Endodermal cell (in vitro differentiated cells): Measurements from ENCODE around the gene IPO11. TPM values are rescaled to one million over a fixed set of nuclear protein-coding genes. Genes with fewer than 3 reads are reported as not detected.

Experiments used
- DNase-seq: peaks from one replicate; pipeline ENCODE4 v3.0.0-alpha.2; 2017
- H3K27ac ChIP-seq: 2 replicates; pipeline ENCODE4 v1.5.1; 2013; ENCODE audit warnings: mild to moderate bottlenecking, low read depth, low read length, moderate library complexity
- H3K27me3 ChIP-seq: 2 replicates; pipeline ENCODE4 v1.6.1; 2013; ENCODE audit warnings: mild to moderate bottlenecking, low read length, moderate library complexity; ENCODE audit not compliant: insufficient read depth, control insufficient read depth, poor library complexity, severe bottlenecking
- H3K36me3 ChIP-seq: 2 replicates; pipeline ENCODE4 v1.7.0; 2013; ENCODE audit warnings: mild to moderate bottlenecking, low read length, moderate library complexity; ENCODE audit not compliant: control insufficient read depth, insufficient read depth
- H3K4me1 ChIP-seq: one replicate; pipeline ENCODE4 v1.7.0; 2013; ENCODE audit warnings: low read length; ENCODE audit not compliant: control insufficient read depth, insufficient read depth
- H3K4me3 ChIP-seq: 2 replicates; pipeline ENCODE4 v1.5.1; 2013; ENCODE audit warnings: mild to moderate bottlenecking, low read length, moderate library complexity
- H3K9ac ChIP-seq: 2 replicates; pipeline ENCODE4 v1.6.1; 2013; ENCODE audit warnings: mild to moderate bottlenecking, low read length, moderate library complexity; ENCODE audit not compliant: poor library complexity, severe bottlenecking; ENCODE audit errors: extremely low read depth
- H3K9me3 ChIP-seq: 2 replicates; pipeline ENCODE4 v1.6.1; 2013; ENCODE audit warnings: mild to moderate bottlenecking, low read length, moderate library complexity; ENCODE audit not compliant: control insufficient read depth
- H3K27ac Mint-ChIP-seq: 2 replicates; pipeline ENCODE4 v1.8.0; 2020; ENCODE audit warnings: mixed read lengths
- H3K27me3 Mint-ChIP-seq: 2 replicates; pipeline ENCODE4 v1.8.0; 2021; ENCODE audit warnings: mild to moderate bottlenecking, mixed read lengths; ENCODE audit not compliant: insufficient read depth
- H3K36me3 Mint-ChIP-seq: 2 replicates; pipeline ENCODE4 v1.8.0; 2020; ENCODE audit warnings: low read depth, mixed read lengths
- H3K4me1 Mint-ChIP-seq: 2 replicates; pipeline ENCODE4 v1.8.0; 2020; ENCODE audit warnings: mixed read lengths
- H3K4me3 Mint-ChIP-seq: 2 replicates; pipeline ENCODE4 v1.8.0; 2020; ENCODE audit warnings: mild to moderate bottlenecking, moderate library complexity, mixed read lengths
- H3K9me3 Mint-ChIP-seq: 2 replicates; pipeline ENCODE4 v1.8.0; 2020; ENCODE audit warnings: mild to moderate bottlenecking, mixed read lengths
- WGBS, 2 experiments: methylation state at CpG; one replicate each; pipeline versions ENCODE4 v1.1.5 to v1.1.7; 2013; ENCODE audit warnings: missing lambda C conversion rate in 2 of 2, mixed read lengths in 1 of 2; ENCODE audit not compliant: insufficient coverage in 1 of 2, insufficient read length in 1 of 2; 5-methylcytosine and 5-hydroxymethylcytosine counted together
- total RNA-seq, 2 donors: library from RNA; stranded (reverse); fragmentation: NEBNext Ultra II Directional in 1 of 2; extraction: Animal tissue kit (Norgen Biotek cat#: 25700) in 1 of 2; gene quantifications; 2 replicates in 1 of 2; 3 replicates in 1 of 2; pipeline ENCODE4 v1.2.1, GENCODE V29; 2021
- TF ChIP-seq, protein P1 (sequence below): fragments of 200-600 bp; sonication (generic); conservative IDR thresholded peaks from 2 replicates; pipeline ENCODE4 v1.5.0; 2021; ENCODE audit warnings: antibody characterized with exemption, mild to moderate bottlenecking

IPO11 gene
- total RNA-seq, 2 donors from 2014 or later = 51.6 to 55.8 TPM

DNA sequence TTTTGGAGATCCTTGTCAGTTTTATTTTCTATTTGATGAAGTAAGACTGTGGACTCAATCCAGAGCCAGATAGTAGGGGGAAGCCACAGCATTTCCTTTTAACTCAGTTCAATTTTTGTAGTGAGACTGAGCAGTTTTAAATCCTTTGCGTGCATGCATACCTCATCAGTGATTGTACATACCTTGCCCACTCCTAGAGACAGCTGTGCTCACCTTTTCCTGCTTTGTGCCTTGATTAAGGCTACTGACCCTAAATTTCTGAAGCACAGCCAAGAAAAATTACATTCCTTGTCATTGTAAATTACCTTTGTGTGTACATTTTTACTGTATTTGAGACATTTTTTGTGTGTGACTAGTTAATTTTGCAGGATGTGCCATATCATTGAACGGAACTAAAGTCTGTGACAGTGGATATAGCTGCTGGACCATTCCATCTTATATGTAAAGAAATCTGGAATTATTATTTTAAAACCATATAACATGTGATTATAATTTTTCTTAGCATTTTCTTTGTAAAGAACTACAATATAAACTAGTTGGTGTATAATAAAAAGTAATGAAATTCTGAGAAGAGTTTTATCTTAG, 26.7 kb upstream of the IPO11 start:
- peaks cover 88% of the 10 kb centered on the region for H3K36me3 ChIP-seq
- no peak for DNase-seq
- no peaks in the 10 kb centered on the region for H3K27me3 ChIP-seq
- TF ChIP-seq, protein P1, sequence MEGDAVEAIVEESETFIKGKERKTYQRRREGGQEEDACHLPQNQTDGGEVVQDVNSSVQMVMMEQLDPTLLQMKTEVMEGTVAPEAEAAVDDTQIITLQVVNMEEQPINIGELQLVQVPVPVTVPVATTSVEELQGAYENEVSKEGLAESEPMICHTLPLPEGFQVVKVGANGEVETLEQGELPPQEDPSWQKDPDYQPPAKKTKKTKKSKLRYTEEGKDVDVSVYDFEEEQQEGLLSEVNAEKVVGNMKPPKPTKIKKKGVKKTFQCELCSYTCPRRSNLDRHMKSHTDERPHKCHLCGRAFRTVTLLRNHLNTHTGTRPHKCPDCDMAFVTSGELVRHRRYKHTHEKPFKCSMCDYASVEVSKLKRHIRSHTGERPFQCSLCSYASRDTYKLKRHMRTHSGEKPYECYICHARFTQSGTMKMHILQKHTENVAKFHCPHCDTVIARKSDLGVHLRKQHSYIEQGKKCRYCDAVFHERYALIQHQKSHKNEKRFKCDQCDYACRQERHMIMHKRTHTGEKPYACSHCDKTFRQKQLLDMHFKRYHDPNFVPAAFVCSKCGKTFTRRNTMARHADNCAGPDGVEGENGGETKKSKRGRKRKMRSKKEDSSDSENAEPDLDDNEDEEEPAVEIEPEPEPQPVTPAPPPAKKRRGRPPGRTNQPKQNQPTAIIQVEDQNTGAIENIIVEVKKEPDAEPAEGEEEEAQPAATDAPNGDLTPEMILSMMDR = no peak
- H3K27ac Mint-ChIP-seq = no peak overlapping the region
- no peak overlapping the region for H3K9ac ChIP-seq
- no peaks in the 10 kb centered on the region for H3K9me3 Mint-ChIP-seq
- no peak overlapping the region for H3K4me3 ChIP-seq
- H3K36me3 Mint-ChIP-seq = peaks cover 59% of the 10 kb centered on the region
- no peak overlapping the region for H3K27ac ChIP-seq
- no peaks in the 10 kb centered on the region for H3K4me1 ChIP-seq
- H3K4me3 Mint-ChIP-seq = no peak overlapping the region
- WGBS, 2 experiments = 98% methylated on average over 2 of the region's 2 CpGs; no CpG with 5 or more reads in 1 of the 2 experiments
- no peaks in the 10 kb centered on the region for H3K4me1 Mint-ChIP-seq
- no peaks in the 10 kb centered on the region for H3K9me3 ChIP-seq
- H3K27me3 Mint-ChIP-seq = no peaks in the 10 kb centered on the region

GRCh38 chr5:62386824-62387223, 25.7 kb upstream of the IPO11 start:
- Histone ChIP-seq H3K9ac (no peak overlapping the region), H3K36me3 (peaks cover 87% of the 10 kb centered on the region), H3K4me3 (no peak overlapping the region), H3K9me3 (no peaks in the 10 kb centered on the region), H3K4me1 (no peaks in the 10 kb centered on the region), H3K27ac (no peak overlapping the region), H3K27me3 (no peaks in the 10 kb centered on the region)
- Mint-ChIP-seq H3K27me3 (no peaks in the 10 kb centered on the region), H3K4me3 (no peak overlapping the region), H3K4me1 (no peaks in the 10 kb centered on the region), H3K27ac (no peak overlapping the region), H3K36me3 (peaks cover 54% of the 10 kb centered on the region), H3K9me3 (no peaks in the 10 kb centered on the region)
- TF ChIP-seq, protein P1 = no peak
- no peak for DNase-seq

DNA sequence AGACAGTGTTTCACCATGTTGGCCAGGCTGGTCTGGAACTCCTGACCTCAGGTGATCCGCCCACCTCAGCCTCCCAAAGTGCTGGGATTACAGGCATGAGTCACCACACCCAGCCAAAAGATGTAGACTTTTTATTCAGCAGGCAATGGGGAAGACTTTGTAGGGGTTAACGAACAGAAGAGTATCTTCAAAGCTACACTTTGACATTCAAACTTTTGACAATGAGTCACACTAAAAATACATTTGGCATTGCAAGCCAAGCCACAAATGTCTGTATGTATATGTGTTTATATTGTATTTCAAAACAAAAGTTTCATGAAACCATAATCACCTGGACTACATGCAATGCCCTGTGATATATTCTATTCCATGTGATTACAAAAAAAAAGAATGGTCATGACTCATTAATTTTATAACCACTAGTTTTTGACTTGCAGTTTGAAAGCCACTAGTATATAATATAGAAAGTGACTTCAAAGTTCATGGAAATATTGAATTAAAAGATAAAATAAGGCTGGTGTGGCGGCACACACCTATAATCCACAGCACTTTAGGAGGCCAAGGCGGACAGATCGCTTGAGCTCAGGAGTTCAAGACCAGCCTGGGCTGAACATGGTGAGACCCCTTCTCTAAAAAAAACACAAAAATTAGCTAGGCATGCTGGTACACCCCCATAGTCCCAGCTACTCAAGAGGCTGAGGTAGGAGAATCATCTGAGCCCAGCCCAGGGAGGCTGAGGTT, 17.2 kb upstream of the IPO11 start:
- no peak for DNase-seq
- no peaks in the 10 kb centered on the region for H3K9me3 Mint-ChIP-seq
- no peaks in the 10 kb centered on the region for H3K27me3 ChIP-seq
- H3K9ac ChIP-seq = no peak overlapping the region
- H3K4me3 Mint-ChIP-seq = no peak overlapping the region
- H3K36me3 ChIP-seq = peaks cover 51% of the 10 kb centered on the region
- no peaks in the 10 kb centered on the region for H3K27me3 Mint-ChIP-seq
- TF ChIP-seq, protein P1 = no peak
- H3K36me3 Mint-ChIP-seq = peaks cover 62% of the 10 kb centered on the region
- WGBS, 2 experiments = 90 to 99% methylated on average over 2 to 5 of the region's 5 CpGs
- H3K4me1 ChIP-seq = no peaks in the 10 kb centered on the region
- H3K27ac Mint-ChIP-seq = no peak overlapping the region
- no peaks in the 10 kb centered on the region for H3K4me1 Mint-ChIP-seq
- no peak overlapping the region for H3K27ac ChIP-seq
- H3K4me3 ChIP-seq = no peak overlapping the region
- H3K9me3 ChIP-seq = no peaks in the 10 kb centered on the region
